ENCODE results near the gene PGLYRP2. TPM values are rescaled to one million over a fixed set of nuclear protein-coding genes. Genes with fewer than 3 reads are reported as not detected.

PGLYRP2 gene
- total and polyA plus RNA-seq, 8 donors = 0.16 TPM; not detected in 7

DNA sequence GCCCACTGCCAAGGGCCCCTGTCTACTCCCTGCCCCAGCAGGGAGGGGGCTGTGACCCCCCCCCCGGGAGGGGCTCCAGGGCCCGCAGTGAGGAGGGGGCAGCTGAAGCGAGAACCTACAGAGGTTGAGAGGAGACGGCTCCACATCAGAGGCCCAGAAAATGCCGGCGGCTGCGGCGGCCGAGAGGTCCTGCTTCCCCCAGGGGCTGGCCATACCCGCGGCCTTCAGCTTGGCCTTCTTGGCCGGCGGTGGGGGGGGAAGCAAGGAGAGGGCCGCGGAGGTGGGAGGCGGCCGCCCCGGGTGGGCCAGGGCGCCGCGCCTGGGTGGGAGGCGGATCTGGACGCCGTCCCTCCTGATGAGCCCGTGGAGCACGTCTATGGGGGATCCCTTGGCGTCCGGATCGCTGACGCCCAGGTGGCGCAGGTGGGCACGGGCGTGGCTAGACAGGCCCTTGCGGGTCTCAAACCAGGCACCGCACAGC, 51.3 kb downstream of the PGLYRP2 start:
- intact Hi-C loops (cut with DNase I) = no loop called here
- H3K9me3 ChIP-seq = no peaks in the 10 kb centered on the region
- WGBS, 2 donors = 91 to 92% methylated on average over 35 of the region's 35 CpGs
- H3K27me3 ChIP-seq = no peaks in the 10 kb centered on the region
- peaks cover 0 to 14% (median 4%) of the 10 kb centered on the region in 3 donors for H3K4me1 ChIP-seq
- no peak for ATAC-seq
- H3K27ac ChIP-seq = no peak overlapping the region
- no peak for FAIRE-seq
- peaks cover 0 to 42% (median 12%) of the 10 kb centered on the region in 3 donors for H3K36me3 ChIP-seq
- peak in 2 of 6 donors; percentile 28 to 72 for DNase-seq
- H3K4me3 ChIP-seq = no peak overlapping the region
- TF ChIP-seq, protein P1, sequence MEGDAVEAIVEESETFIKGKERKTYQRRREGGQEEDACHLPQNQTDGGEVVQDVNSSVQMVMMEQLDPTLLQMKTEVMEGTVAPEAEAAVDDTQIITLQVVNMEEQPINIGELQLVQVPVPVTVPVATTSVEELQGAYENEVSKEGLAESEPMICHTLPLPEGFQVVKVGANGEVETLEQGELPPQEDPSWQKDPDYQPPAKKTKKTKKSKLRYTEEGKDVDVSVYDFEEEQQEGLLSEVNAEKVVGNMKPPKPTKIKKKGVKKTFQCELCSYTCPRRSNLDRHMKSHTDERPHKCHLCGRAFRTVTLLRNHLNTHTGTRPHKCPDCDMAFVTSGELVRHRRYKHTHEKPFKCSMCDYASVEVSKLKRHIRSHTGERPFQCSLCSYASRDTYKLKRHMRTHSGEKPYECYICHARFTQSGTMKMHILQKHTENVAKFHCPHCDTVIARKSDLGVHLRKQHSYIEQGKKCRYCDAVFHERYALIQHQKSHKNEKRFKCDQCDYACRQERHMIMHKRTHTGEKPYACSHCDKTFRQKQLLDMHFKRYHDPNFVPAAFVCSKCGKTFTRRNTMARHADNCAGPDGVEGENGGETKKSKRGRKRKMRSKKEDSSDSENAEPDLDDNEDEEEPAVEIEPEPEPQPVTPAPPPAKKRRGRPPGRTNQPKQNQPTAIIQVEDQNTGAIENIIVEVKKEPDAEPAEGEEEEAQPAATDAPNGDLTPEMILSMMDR (IDR thresholded peaks at IDR 0.05) = no peak

DNA sequence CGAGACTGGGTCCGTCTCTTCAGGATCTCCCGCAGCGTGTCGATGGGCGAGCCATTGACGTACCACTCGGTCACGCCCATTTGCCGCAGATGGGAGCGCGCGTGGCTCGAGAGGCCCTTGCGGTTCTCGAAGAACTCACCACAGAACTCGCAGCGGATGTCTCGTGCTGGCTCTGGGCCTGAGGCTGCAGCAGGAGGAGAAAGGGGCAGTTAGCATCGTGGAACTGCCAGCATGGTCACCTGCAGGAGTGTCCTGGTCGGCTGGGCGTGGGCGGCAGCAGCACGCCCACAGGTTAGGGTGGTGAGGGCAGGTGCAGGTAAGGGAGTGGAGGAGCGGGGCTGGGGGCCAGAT, 52.0 kb downstream of the PGLYRP2 start:
- intact Hi-C loops (cut with DNase I) = no loop called here
- FAIRE-seq = no peak

DNA sequence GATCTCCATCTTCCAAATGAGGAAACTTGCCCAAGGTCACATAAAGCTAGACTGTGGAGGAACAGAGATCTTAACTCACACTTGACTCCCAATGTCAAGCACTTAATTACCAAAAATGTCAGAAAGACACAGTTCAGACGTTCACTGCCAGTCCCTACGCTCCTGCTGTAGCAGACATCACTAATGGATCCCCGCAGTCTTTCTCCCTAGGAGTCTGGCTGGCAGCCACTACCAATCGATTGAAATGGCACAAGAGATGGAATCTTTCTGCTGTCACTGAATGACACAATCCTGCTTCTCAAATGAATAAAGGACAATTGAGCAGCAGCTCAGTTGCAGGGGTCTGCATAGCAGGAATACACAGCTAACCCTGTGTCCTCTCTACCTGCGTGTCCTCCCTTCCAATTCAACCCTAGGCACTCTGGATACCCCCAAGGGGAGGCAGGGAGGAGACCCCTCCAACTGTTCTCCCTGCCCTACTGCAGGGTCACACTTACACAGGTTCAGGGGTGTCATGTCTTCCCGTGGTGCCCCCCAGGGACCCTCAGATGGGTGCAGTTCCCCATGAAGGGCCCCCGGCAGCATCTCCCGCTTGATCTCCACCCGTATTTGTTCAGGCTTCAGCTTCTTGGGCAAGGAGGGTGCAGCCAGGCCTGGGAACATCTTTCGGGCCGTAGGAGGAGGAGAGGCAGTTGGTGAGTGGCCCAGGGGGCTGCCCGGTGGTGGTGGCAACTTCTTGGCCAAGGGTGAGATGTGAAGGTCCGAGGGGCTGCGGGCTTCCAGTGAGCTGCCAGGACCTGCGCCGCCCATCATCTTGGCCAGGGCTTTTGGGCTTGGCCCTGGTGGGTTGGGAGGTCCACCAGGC, 52.6 kb downstream of the PGLYRP2 start:
- TF ChIP-seq, protein P1 (IDR thresholded peaks at IDR 0.05) = no peak
- Histone ChIP-seq H3K27ac (no peak overlapping the region), H3K4me3 (no peak overlapping the region), H3K36me3 (peaks cover 0 to 44% (median 15%) of the 10 kb centered on the region in 3 donors), H3K27me3 (no peaks in the 10 kb centered on the region), H3K4me1 (peaks cover 0 to 14% (median 4%) of the 10 kb centered on the region in 3 donors), H3K9me3 (no peaks in the 10 kb centered on the region)
- WGBS, 2 donors = 87% methylated on average over 16 of the region's 16 CpGs
- intact Hi-C loops (cut with DNase I) = no loop called here
- no peak for FAIRE-seq
- ATAC-seq = no peak
- peak in 1 of 6 donors; percentile 11 for DNase-seq

More for the DNA sequence above, 52.0 kb downstream of the PGLYRP2 start:
- Histone ChIP-seq H3K27ac (no peak overlapping the region), H3K4me1 (peaks cover 0 to 14% (median 4%) of the 10 kb centered on the region in 3 donors), H3K36me3 (peaks cover 0 to 44% (median 15%) of the 10 kb centered on the region in 3 donors), H3K27me3 (no peaks in the 10 kb centered on the region), H3K9me3 (no peaks in the 10 kb centered on the region), H3K4me3 (no peak overlapping the region)
- ATAC-seq (no peak), DNase-seq (peak in 2 of 6 donors; percentile 33 to 61)
- WGBS, 2 donors = 97% methylated on average over 25 of the region's 25 CpGs
- TF ChIP-seq, protein P1 (IDR thresholded peaks at IDR 0.05) = no peak

DNA sequence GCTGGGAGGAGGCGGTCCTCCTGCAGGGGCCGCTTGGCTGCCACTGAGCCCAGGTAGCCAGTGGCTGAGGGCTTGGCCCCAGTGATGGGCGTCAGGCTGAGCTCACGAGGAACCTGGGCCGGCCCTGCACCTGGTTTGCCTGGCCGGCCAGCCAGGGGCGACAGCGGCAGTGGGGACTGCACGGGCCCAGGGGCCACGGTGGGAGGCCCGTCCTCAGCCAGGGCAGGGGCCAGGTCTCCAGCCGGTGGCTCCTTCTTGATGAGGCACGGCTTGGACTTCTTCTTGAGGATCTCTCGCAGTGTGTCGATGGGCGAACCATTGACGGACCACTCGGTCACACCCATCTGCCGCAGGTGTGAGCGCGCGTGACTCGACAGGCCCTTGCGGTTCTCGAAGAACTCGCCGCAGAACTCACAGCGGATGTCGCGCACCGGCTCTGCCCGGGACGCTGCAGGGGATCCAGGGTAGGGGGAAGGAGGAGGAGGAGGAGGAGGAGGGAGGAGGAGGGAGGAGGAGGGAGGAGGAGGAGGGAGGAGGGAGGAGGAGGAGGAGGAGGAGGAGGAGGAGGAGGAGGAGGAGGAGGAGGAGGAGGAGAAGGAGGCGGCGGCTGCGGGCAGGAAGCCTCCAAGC, 53.9 kb downstream of the PGLYRP2 start:
- Histone ChIP-seq H3K4me1 (peaks cover 0 to 2% (median 0%) of the 10 kb centered on the region in 3 donors), H3K36me3 (peaks cover 0 to 44% (median 15%) of the 10 kb centered on the region in 3 donors), H3K27ac (no peak overlapping the region), H3K27me3 (no peaks in the 10 kb centered on the region), H3K9me3 (no peaks in the 10 kb centered on the region), H3K4me3 (no peak overlapping the region)
- peak in 2 of 6 donors; percentile 37 to 60 for DNase-seq
- WGBS, 2 donors = 93 to 95% methylated on average over 26 to 36 of the region's 36 CpGs
- intact Hi-C loops (cut with DNase I) = no loop called here
- FAIRE-seq = no peak
- TF ChIP-seq, protein P1 (IDR thresholded peaks at IDR 0.05) = no peak
- no peak for ATAC-seq

Measured in pancreas (tissue), 10 donors.